Caco-2 (cell line): ENCODE results near the gene CDKAL1. TPM values are rescaled to one million over a fixed set of nuclear protein-coding genes. Genes with fewer than 3 reads are reported as not detected.
A peak's percentile ranks its signal among the peaks of the same experiment; 100 is the strongest.

Source experiments
- BruUV-seq: library from RNA; stranded (reverse); fragments of 400-500 nt; replicated peaks from 2 replicates; lab custom pipeline; 2021; lab: Mats Ljungman, UMichigan
- CTCF ChIA-PET: fragments of 300-600 bp; sonication (Branson Sonifier 250); formaldehyde crosslinking; loops from one replicate; lab custom pipeline; 2022; ENCODE audit warnings: antibody characterized with exemption; lab: Charles Lee
- POLR2A ChIA-PET: fragments of 300-600 bp; sonication (Branson Sonifier 250); formaldehyde crosslinking; loops from one replicate; lab custom pipeline; 2022; ENCODE audit warnings: antibody characterized with exemption; lab: Charles Lee
- DNase-seq, 2 experiments: peaks; one replicate each; pipeline versions ENCODE4 v3.0.0 to v3.0.0-alpha.2; 2020 to 2022
- H3K27me3 ChIP-seq: replicated peaks from 2 replicates; pipeline ENCODE4 v1.6.0; 2011; ENCODE audit warnings: low read length; ENCODE audit not compliant: control insufficient read depth, insufficient read depth
- H3K36me3 ChIP-seq: 2 replicates; pipeline ENCODE4 v1.5.1; 2011; ENCODE audit warnings: low read length; ENCODE audit not compliant: control insufficient read depth, insufficient read depth
- H3K4me1 ChIP-seq: fragments of 250-450 bp; sonication (Bioruptor Pico); 2 replicates; pipeline ENCODE4 v1.5.1; 2020; ENCODE audit warnings: mild to moderate bottlenecking
- H3K4me3 ChIP-seq: 2 replicates; pipeline ENCODE4 v1.5.1; 2011; ENCODE audit warnings: low read depth, mild to moderate bottlenecking, control low read depth, low read length
- H3K9me3 ChIP-seq: fragments of 250-450 bp; sonication (Bioruptor Pico); 2 replicates; pipeline ENCODE4 v1.5.1; 2020; ENCODE audit warnings: mild to moderate bottlenecking, moderate library complexity
- H3K27ac Mint-ChIP-seq: one replicate; pipeline ENCODE4 v1.8.0; 2022; ENCODE audit warnings: mixed read lengths; ENCODE audit not compliant: unreplicated experiment
- H3K27me3 Mint-ChIP-seq: one replicate; pipeline ENCODE4 v1.8.0; 2022; ENCODE audit warnings: mixed read lengths; ENCODE audit not compliant: insufficient read depth, unreplicated experiment
- H3K36me3 Mint-ChIP-seq: one replicate; pipeline ENCODE4 v1.8.0; 2022; ENCODE audit warnings: mild to moderate bottlenecking, mixed read lengths; ENCODE audit not compliant: insufficient read depth, unreplicated experiment
- H3K4me1 Mint-ChIP-seq: one replicate; pipeline ENCODE4 v1.8.0; 2022; ENCODE audit warnings: low read depth, mixed read lengths; ENCODE audit not compliant: unreplicated experiment
- H3K4me3 Mint-ChIP-seq: one replicate; pipeline ENCODE4 v1.8.0; 2022; ENCODE audit warnings: mild to moderate bottlenecking, moderate library complexity, mixed read lengths; ENCODE audit not compliant: unreplicated experiment
- H3K9me3 Mint-ChIP-seq: one replicate; pipeline ENCODE4 v1.8.0; 2022; ENCODE audit warnings: mixed read lengths; ENCODE audit not compliant: unreplicated experiment
- intact Hi-C: fragments of 100-400 bp; cut with micrococcal nuclease; formaldehyde crosslinking; loops from one replicate; pipeline ENCODE4 v1.10.0; 2022; ENCODE audit not compliant: unreplicated experiment
- total RNA-seq: library from RNA; stranded (reverse); gene quantifications from 2 replicates; pipeline ENCODE4 v1.2.3, GENCODE V29; 2022
- TF ChIP-seq, protein P1 (sequence below), 2 experiments: fragments of 200-600 bp in 1 of 2; IDR thresholded peaks; 1 replicate in 1 of 2; 2 replicates in 1 of 2; pipeline versions ENCODE4 v1.5.1 to v1.8.0; 2011 to 2022; ENCODE audit warnings: antibody characterized with exemption in 1 of 2, control low read depth in 1 of 2, inconsistent platforms in 1 of 2, low read depth in 1 of 2, low read length in 1 of 2, mild to moderate bottlenecking in 1 of 2, moderate library complexity in 1 of 2; ENCODE audit not compliant: insufficient read depth in 1 of 2, severe bottlenecking in 1 of 2, unreplicated experiment in 1 of 2

The CDKAL1 gene
- total RNA-seq, 1 experiment from 2014 or later = 18.7 TPM

DNA sequence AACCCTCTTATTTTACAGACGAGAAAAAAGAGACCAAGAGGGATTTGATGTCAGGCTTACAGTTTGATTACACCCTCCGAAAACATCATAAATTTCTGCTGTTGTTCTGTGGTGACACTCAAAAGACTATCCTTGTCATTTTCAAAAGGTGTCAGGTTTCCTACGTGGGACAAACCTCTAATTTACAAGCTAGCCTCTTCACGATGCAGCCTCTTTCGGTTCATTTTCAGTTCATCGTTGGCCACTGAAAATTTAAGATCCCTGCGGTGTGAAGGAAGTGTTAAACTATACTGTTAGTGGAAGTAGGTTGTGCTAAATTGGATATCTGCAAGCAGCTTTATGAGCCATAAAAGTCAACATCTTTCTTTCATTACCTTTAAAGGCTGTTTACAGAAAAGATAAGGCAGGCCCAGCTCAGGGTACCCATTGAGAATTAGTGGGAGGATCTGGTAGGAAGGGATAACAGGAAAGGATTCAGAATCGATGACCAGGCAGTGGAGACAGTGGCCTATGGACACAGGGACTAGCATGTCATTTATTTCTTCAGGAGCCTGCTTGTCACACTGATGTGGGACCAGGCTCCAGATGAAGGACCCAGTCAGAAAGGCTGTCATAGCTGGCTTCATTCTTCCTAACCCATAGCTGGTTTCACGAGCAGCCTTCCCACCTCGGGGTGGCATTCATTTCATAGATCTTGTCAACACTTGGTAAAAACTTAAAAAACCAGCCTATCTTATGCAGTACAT is 730.2 kb downstream of the CDKAL1 start:
- intact Hi-C loops = no loop called here
- CTCF ChIA-PET = no interaction called here
- Histone ChIP-seq H3K9me3 (no peaks in the 10 kb centered on the region), H3K27me3 (no peaks in the 10 kb centered on the region), H3K36me3 (no peaks in the 10 kb centered on the region), H3K4me1 (peaks cover 15% of the 10 kb centered on the region), H3K4me3 (no peak overlapping the region)
- TF ChIP-seq, protein P1, sequence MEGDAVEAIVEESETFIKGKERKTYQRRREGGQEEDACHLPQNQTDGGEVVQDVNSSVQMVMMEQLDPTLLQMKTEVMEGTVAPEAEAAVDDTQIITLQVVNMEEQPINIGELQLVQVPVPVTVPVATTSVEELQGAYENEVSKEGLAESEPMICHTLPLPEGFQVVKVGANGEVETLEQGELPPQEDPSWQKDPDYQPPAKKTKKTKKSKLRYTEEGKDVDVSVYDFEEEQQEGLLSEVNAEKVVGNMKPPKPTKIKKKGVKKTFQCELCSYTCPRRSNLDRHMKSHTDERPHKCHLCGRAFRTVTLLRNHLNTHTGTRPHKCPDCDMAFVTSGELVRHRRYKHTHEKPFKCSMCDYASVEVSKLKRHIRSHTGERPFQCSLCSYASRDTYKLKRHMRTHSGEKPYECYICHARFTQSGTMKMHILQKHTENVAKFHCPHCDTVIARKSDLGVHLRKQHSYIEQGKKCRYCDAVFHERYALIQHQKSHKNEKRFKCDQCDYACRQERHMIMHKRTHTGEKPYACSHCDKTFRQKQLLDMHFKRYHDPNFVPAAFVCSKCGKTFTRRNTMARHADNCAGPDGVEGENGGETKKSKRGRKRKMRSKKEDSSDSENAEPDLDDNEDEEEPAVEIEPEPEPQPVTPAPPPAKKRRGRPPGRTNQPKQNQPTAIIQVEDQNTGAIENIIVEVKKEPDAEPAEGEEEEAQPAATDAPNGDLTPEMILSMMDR (IDR thresholded peaks at IDR 0.05; ENCODE audit: insufficient read depth in 1 of 2, low read depth in 1 of 2, low read length in 1 of 2, severe bottlenecking in 1 of 2, unreplicated experiment in 1 of 2) = no peak
- Mint-ChIP-seq H3K27me3 (no peaks in the 10 kb centered on the region), H3K4me3 (no peak overlapping the region), H3K4me1 (peaks cover 20% of the 10 kb centered on the region), H3K36me3 (no peaks in the 10 kb centered on the region), H3K9me3 (peaks cover 17% of the 10 kb centered on the region), H3K27ac (peak overlapping the region; percentile 68)
- POLR2A ChIA-PET = no interaction called here
- DNase-seq = peak; percentile 43 to 48
- BruUV-seq = no TSS peak

DNA sequence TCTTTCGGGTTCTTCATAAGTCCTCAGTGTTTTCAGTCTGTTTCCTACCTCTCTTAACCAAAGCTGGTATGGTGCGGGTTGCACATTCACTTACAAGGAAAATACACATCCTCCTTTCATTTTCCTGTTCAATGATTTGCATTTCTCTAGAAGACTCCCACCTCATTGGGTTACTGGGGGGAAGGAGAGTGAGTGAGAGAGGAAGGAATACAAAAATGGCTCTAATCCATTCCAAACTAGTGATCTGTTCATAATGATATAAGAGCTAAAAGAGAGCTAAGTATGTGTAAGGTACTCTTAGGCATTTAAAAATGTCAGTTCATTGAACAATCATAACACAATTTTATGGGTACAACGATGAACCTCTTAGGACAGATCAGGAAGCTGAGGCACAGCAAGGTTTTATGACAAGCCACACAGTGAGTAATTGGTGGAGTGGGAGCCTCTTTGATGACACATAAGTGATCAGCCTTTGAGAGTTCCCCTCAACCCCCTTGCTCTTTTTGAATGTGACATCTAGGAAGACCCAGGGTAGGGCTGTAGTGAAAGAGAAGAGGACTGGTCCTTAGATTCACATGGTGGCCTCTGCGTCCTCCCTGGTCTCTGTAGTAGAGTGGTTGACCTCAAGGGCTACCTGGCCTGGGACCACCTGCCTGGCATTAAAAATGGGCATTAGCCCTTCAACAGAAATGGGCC is 730.9 kb downstream of the CDKAL1 start:
- H3K9me3 ChIP-seq = no peaks in the 10 kb centered on the region
- Mint-ChIP-seq H3K27me3 (no peaks in the 10 kb centered on the region), H3K4me3 (no peak overlapping the region), H3K27ac (peak overlapping the region; percentile 68), H3K9me3 (peaks cover 17% of the 10 kb centered on the region), H3K4me1 (peaks cover 20% of the 10 kb centered on the region), H3K36me3 (no peaks in the 10 kb centered on the region)
- BruUV-seq = no TSS peak
- H3K36me3 ChIP-seq = no peaks in the 10 kb centered on the region
- no peak for DNase-seq
- no peaks in the 10 kb centered on the region for H3K27me3 ChIP-seq
- H3K4me3 ChIP-seq = no peak overlapping the region
- H3K4me1 ChIP-seq = peaks cover 15% of the 10 kb centered on the region
- intact Hi-C loops = no loop called here
- TF ChIP-seq, protein P1 (IDR thresholded peaks at IDR 0.05; ENCODE audit: insufficient read depth in 1 of 2, low read depth in 1 of 2, low read length in 1 of 2, severe bottlenecking in 1 of 2, unreplicated experiment in 1 of 2) = no peak
- CTCF ChIA-PET = no interaction called here
- POLR2A ChIA-PET = no interaction called here

DNA sequence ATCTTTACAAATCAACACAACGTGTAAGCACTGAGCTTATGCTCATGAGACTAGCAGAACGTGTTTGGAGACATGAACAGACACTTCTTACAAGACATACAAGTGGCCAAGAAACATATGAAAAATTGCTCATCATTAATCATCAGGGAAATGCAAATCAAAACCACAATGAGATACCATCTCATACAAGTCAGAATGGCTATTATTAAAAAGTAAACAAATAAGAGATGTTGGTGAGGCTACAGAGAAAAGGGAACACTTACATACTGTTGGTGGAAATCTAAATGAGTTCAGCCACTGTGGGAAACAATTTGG is 731.4 kb downstream of the CDKAL1 start:
- no TSS peak for BruUV-seq
- CTCF ChIA-PET = no interaction called here
- TF ChIP-seq, protein P1 (IDR thresholded peaks at IDR 0.05; ENCODE audit: insufficient read depth in 1 of 2, low read depth in 1 of 2, low read length in 1 of 2, severe bottlenecking in 1 of 2, unreplicated experiment in 1 of 2) = no peak
- Histone ChIP-seq H3K27me3 (no peaks in the 10 kb centered on the region), H3K9me3 (no peaks in the 10 kb centered on the region), H3K4me1 (peaks cover 15% of the 10 kb centered on the region), H3K4me3 (no peak overlapping the region), H3K36me3 (no peaks in the 10 kb centered on the region)
- DNase-seq = no peak
- Mint-ChIP-seq H3K27ac (no peak overlapping the region), H3K27me3 (no peaks in the 10 kb centered on the region), H3K9me3 (peaks cover 17% of the 10 kb centered on the region), H3K4me1 (peaks cover 20% of the 10 kb centered on the region), H3K4me3 (no peak overlapping the region), H3K36me3 (no peaks in the 10 kb centered on the region)
- intact Hi-C loops = no loop called here
- POLR2A ChIA-PET = no interaction called here
